Amniotic epithelial cell (primary cell): Measurements from ENCODE around the gene SNAI3.

Source experiments
- DNase-seq: peaks from one replicate; pipeline ENCODE4 v3.0.0-alpha.2; 2010; ENCODE audit warnings: low read depth

SNAI3 gene

DNA sequence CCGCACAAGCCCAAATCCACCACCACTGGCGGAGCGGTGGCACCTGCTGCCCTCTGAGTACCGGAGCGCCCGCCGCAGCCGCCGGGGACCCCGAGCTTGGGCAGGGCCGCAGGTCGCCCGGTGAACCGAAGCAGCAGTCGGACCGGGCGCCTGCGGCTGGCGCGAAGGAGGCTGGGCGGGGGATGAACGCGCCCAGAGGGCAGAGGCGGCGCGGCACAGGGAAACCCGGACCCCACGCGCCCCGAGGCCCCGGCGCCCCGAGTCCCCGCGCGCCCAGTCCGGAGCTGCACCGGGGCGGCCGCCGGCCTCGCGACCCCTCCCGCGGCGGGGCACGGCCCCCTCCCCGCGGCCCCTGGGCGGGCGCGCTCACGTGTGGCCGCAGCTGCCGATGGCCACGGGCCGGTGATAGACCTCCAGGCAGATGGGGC, 19.5 kb upstream of the SNAI3 start:
- DNase-seq = no peak

DNA sequence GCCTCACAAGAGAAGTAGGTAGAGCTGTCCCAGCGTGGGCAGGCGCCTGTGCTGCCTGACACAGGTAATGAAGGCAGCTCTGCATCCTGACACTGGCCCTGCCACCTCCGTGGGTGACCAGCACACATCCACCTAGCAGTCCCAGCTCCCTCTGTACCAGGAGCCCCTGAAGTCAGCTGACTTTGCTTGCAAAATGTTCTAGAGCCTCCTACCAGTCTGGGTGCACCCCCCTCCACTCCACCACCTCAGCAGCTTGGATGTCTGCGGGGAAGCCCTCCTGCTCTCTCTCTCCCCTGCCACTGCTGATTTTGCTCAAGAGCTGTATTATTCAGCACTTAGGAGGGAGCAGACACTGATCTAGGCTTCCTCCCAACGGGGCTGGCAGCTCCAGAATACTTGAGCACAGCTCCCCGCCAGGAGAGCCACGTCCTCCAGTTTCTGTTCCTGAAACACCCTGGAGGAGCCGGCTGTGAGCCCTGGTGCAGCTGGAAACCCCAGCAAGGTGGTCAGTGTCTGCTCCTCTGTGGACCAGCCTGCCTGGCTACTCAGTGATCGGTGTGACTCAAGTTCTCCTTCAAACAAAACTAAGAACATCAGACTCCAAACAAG, 18.9 kb upstream of the SNAI3 start:
- DNase-seq = peak; percentile 42

DNA sequence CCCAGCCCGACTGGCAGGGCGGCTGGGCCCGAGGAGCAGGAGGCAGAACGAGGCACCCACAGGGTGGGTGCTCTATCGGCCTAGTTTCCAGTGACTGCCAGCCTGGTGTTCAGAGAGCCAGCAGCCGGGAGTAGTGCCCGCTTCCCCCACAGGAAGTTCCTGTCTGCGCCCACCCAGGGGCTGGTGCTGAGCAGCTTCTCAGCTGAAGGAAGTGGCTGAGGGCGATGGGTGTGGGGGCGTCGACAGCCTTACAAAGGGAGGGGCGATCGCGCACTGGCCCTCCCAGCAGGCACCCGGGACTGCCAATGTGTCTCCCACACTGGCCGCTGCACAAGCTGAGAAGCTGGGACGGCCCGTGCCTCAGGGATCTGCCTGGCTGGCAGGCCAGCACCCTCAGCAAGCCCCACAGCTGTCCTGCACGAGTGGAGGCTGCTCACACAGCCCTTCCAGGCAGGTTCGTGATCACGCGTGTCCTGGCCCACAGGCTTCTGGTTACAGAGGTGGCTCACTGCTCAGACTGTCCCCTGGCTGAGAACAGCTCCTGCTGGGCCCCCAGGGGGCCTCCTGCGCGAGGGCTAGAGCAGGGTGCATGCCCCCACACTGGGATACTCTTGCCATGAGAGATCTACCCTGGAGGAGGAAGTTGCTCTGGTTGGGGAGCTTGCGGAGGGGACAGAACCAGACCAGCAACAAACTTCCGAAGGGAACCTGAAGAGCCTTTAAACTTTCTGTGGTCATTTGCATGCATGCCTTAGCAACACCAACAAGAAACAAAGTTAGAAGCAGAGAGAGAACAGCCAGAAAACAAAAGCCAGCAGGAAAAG, 17.4 kb upstream of the SNAI3 start:
- DNase-seq = no peak

- no peak for DNase-seq
Observed at GRCh38 chr16:88702371-88703210, 16.3 kb upstream of the SNAI3 start.

- no peak for DNase-seq
Observed at GRCh38 chr16:88701581-88702370, 15.5 kb upstream of the SNAI3 start.

DNA sequence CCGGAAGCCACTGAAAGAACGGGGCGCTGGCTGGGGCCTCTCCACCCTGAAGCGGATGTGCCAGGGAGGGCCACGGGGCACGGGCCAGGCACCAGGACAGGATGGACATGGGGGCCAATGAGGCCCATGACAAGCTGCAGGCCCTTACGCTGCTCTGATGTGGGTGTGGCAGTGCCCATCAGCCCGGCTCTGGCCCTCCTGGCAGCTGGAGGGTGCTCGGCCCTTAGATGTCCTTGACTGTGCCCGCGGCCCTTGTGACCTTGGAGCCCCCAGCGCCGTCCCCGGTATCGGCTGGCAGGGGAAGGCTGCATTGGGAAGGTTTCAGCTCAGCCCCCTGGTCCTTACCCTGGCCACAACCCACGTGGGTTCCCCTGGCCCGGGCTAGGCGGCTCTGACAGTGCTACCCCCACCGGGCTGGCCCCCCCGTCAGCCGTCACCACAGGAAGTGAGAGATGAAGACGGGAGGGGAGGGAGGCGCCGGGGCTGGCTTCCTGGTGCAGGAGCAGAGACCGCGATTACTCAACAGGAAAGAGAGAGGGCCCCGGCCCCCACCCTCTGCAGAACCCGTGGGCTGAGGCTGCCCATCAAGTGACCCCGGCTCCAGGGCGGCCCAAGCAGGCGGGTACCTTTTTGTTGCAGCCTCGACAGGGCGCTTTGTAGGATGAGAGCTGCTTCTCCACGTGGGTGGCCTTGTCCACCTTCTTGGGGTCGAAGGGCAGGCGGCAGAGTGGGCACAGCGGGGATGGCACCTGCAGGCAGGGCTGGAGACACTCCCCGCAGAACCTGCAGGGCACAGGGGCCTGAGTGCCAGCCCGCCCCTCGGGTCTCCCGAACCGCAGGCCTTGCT, 14.6 kb upstream of the SNAI3 start:
- peak; percentile 89 for DNase-seq

- DNase-seq = no peak
Observed at GRCh38 chr16:88700322-88700635, 14.0 kb upstream of the SNAI3 start.

DNA sequence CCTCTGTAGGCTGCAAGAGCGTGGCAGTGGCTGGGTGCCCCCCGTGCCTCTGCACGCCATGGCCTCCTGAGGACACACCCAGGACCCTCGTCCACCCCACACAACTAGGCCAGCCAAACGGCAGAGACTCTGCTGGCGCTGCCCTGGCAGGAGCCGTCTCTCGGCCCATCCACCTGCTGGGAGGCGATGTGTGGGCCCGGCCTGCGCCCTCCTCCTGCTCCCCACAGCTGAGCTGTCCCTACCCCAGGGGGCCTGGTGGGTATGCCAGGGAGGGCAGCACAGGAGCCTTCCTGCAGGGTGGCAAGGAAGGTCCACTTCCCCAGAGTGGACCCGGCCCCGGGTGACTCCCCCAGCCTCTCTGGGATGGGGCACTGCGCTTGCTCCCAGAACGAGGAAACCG, 12.9 kb upstream of the SNAI3 start:
- DNase-seq = no peak

GRCh38 chr16:88698646-88699045, 12.3 kb upstream of the SNAI3 start:
- no peak for DNase-seq

GRCh38 chr16:88697831-88698615, 11.7 kb upstream of the SNAI3 start:
- DNase-seq = no peak

- DNase-seq = no peak
Observed at GRCh38 chr16:88697116-88697830, 11.0 kb upstream of the SNAI3 start.

GRCh38 chr16:88696441-88696840, 10.1 kb upstream of the SNAI3 start:
- no peak for DNase-seq

DNA sequence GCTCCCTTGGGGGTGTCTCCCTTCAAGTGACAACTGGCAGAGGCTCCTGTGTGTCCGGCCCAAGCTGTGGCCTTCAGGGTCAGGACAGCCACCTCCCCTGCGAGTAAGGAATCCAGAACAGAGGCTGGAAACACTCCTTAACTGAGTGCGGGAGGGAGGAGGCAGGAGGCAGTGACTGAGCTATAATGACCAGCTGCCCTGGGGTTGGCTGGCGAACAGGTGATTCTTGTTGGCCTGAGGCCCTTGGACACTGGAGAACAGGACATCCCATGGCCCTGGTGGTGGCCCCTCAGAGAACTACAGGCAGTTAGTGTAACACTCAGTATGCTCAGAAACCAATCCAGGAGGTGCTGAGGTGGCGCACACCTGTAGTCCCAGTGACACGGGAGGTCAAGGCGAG, 9.4 kb upstream of the SNAI3 start:
- DNase-seq = no peak

DNA sequence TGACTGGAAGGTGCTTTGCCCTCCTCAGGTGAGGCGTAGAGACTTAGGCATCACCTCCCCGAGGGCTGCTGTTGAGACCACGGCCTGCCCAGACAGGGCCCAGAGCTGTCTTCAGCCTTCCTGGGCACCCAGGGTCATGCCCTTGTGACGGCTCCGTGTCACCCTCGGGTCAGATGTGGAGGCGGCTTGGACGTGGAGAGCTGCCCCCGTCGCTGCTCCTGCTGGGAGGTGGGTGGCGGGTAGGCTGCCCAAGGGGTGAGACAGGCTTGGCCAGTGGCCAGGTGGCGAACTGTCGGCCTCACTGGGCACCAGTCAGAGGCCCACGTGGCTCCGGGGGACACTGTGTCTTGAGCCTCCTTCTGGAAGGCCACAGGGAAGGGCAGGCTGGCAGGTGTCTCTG, 8.9 kb upstream of the SNAI3 start:
- DNase-seq = no peak

GRCh38 chr16:88694221-88695087, 8.1 kb upstream of the SNAI3 start:
- DNase-seq = no peak

DNA sequence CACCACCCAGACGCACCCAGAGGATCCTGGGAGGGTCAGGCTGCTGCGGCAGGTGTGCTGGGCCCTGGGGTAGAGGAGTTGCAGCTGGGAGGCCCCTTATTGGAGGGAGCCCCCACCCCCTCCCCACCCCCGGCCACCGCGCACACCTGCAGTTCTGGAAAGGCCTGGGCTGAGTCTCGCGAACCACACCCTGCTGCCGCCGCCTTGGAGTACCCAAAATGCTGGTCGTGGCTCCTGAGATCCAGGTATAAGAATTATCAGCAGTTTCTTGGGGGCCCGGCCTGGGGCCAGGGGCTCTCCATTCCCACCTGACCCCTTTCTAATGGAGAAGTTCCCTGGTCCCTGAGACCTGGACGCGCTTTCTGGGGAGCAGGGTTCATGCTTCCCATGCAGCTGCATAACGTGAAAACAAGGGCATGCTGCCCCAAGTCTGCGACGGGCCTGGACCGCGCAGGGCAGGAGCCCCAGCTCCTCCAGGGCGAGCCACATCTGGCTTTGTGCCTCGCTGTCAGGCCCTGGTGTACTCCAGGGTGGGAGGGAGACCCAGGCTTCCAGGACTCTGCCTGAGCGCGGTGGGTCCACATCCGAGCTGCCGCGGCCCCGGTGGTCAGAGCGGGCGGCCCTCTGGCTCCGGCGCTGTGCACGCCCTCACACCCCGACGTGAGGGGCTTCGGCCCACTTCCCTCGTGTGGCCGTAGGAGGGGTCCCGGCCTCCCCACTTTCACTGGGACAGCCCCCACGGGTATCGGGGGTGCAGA, 7.3 kb upstream of the SNAI3 start:
- no peak for DNase-seq

DNA sequence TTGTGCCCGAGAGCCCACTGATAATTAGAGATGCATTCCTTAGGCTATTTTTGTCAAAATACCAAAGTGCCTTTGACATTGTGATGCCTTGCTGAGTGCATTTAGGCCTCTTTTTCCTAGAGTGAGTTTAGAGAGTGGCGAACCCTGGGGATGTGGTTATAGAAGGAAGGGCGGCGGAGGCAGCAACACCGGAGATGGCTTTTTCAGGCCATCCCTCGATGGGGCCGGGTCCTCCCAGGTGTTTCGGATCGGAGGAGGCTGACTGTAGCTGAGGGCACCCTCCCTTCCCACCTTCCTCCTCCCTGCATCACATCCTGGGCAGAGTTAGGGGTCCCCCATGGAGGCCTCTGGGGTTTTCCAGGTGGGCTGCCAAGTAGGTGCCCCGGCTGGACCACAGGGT, 6.6 kb upstream of the SNAI3 start:
- DNase-seq = no peak

GRCh38 chr16:88691924-88692560, 5.7 kb upstream of the SNAI3 start:
- DNase-seq = no peak
